ENCODE results near the gene GPR183.

The GPR183 gene

GRCh38 chr13:99335603-99336002, 28.4 kb upstream of the GPR183 start:
- Histone ChIP-seq H2AK5ac (ENCODE audit: low read length, severe bottlenecking) (no peak overlapping the region), H3K23ac (ENCODE audit: low read length in 2 of 2) (no peak overlapping the region), H3K27ac (ENCODE audit: low read length, poor library complexity, severe bottlenecking) (no peak overlapping the region), H4K91ac (ENCODE audit: low read length) (no peak overlapping the region), H3K4me1 (ENCODE audit: control insufficient read depth, insufficient read depth, low read depth, low read length) (peaks cover 2% of the 10 kb centered on the region), H2BK12ac (ENCODE audit: low read length in 2 of 2) (no peak overlapping the region), H2AFZ (ENCODE audit: low read depth, low read length) (no peak overlapping the region), H3K4ac (ENCODE audit: low read depth in 1 of 2, low read length in 2 of 2) (no peak overlapping the region), H3K36me3 (ENCODE audit: control insufficient read depth in 1 of 2, insufficient read depth in 2 of 2, low read depth in 1 of 2, low read length in 2 of 2) (peaks cover 5 to 6% of the 10 kb centered on the region in 2 experiments), H3K18ac (ENCODE audit: low read depth in 1 of 2, low read length in 2 of 2) (no peak overlapping the region), H3K4me2 (ENCODE audit: low read length, poor library complexity, severe bottlenecking) (no peak overlapping the region), H3K27me3 (ENCODE audit: control insufficient read depth in 1 of 2, insufficient read depth in 1 of 2, low read length in 2 of 2) (no peaks in the 10 kb centered on the region), H3K9ac (ENCODE audit: low read length) (no peak overlapping the region), H3K79me1 (replicated peaks; ENCODE audit: low read length, poor library complexity, severe bottlenecking) (peaks cover 8% of the 10 kb centered on the region), H4K8ac (ENCODE audit: low read length) (no peak overlapping the region), H2BK15ac (ENCODE audit: low read depth, poor library complexity, severe bottlenecking) (no peak overlapping the region), H2BK120ac (ENCODE audit: low read depth, low read length) (no peak overlapping the region), H3K9me3 (ENCODE audit: control insufficient read depth, low read length) (no peaks in the 10 kb centered on the region), H2BK5ac (ENCODE audit: low read depth, low read length, poor library complexity, severe bottlenecking) (no peak overlapping the region), H3K4me3 (ENCODE audit: insufficient read depth in 1 of 2, low read depth in 1 of 2, low read length in 2 of 2) (no peak overlapping the region), H3K14ac (ENCODE audit: low read length in 2 of 2) (no peak overlapping the region)
- 83% methylated on average over 2 of the region's 4 CpGs for WGBS
- no peak for DNase-seq

GRCh38 chr13:99335087-99335486, 27.9 kb upstream of the GPR183 start:
- Histone ChIP-seq H2BK12ac (ENCODE audit: low read length in 2 of 2) (no peak overlapping the region), H2BK15ac (ENCODE audit: low read depth, poor library complexity, severe bottlenecking) (no peak overlapping the region), H3K79me1 (replicated peaks; ENCODE audit: low read length, poor library complexity, severe bottlenecking) (peaks cover 8% of the 10 kb centered on the region), H3K4me1 (ENCODE audit: control insufficient read depth, insufficient read depth, low read depth, low read length) (no peaks in the 10 kb centered on the region), H2BK5ac (ENCODE audit: low read depth, low read length, poor library complexity, severe bottlenecking) (no peak overlapping the region), H3K4ac (ENCODE audit: low read depth in 1 of 2, low read length in 2 of 2) (no peak overlapping the region), H3K23ac (ENCODE audit: low read length in 2 of 2) (no peak overlapping the region), H3K14ac (ENCODE audit: low read length in 2 of 2) (no peak overlapping the region), H3K27me3 (ENCODE audit: control insufficient read depth in 1 of 2, insufficient read depth in 1 of 2, low read length in 2 of 2) (no peaks in the 10 kb centered on the region), H3K4me3 (ENCODE audit: insufficient read depth in 1 of 2, low read depth in 1 of 2, low read length in 2 of 2) (no peak overlapping the region), H3K27ac (ENCODE audit: low read length, poor library complexity, severe bottlenecking) (no peak overlapping the region), H3K18ac (ENCODE audit: low read depth in 1 of 2, low read length in 2 of 2) (no peak overlapping the region), H2AFZ (ENCODE audit: low read depth, low read length) (no peak overlapping the region), H2AK5ac (ENCODE audit: low read length, severe bottlenecking) (no peak overlapping the region), H3K36me3 (ENCODE audit: control insufficient read depth in 1 of 2, insufficient read depth in 2 of 2, low read depth in 1 of 2, low read length in 2 of 2) (peaks cover 0 to 3% of the 10 kb centered on the region in 2 experiments), H4K91ac (ENCODE audit: low read length) (no peak overlapping the region), H3K4me2 (ENCODE audit: low read length, poor library complexity, severe bottlenecking) (no peak overlapping the region), H3K9ac (ENCODE audit: low read length) (no peak overlapping the region), H4K8ac (ENCODE audit: low read length) (no peak overlapping the region), H3K9me3 (ENCODE audit: control insufficient read depth, low read length) (no peaks in the 10 kb centered on the region), H2BK120ac (ENCODE audit: low read depth, low read length) (no peak overlapping the region)
- no CpG with 5 or more reads among the region's 2 CpGs for WGBS
- DNase-seq: no peak

GRCh38 chr13:99334221-99334620, 27.0 kb upstream of the GPR183 start:
- Histone ChIP-seq H3K23ac (ENCODE audit: low read length in 2 of 2) (no peak overlapping the region), H4K8ac (ENCODE audit: low read length) (no peak overlapping the region), H3K4me2 (ENCODE audit: low read length, poor library complexity, severe bottlenecking) (no peak overlapping the region), H3K27ac (ENCODE audit: low read length, poor library complexity, severe bottlenecking) (no peak overlapping the region), H4K91ac (ENCODE audit: low read length) (no peak overlapping the region), H2BK120ac (ENCODE audit: low read depth, low read length) (no peak overlapping the region), H2BK5ac (ENCODE audit: low read depth, low read length, poor library complexity, severe bottlenecking) (no peak overlapping the region), H2BK12ac (ENCODE audit: low read length in 2 of 2) (no peak overlapping the region), H3K4me3 (ENCODE audit: insufficient read depth in 1 of 2, low read depth in 1 of 2, low read length in 2 of 2) (no peak overlapping the region), H3K9ac (ENCODE audit: low read length) (no peak overlapping the region), H3K79me1 (replicated peaks; ENCODE audit: low read length, poor library complexity, severe bottlenecking) (peaks cover 8% of the 10 kb centered on the region), H3K4me1 (ENCODE audit: control insufficient read depth, insufficient read depth, low read depth, low read length) (no peaks in the 10 kb centered on the region), H3K18ac (ENCODE audit: low read depth in 1 of 2, low read length in 2 of 2) (no peak overlapping the region), H3K27me3 (ENCODE audit: control insufficient read depth in 1 of 2, insufficient read depth in 1 of 2, low read length in 2 of 2) (no peaks in the 10 kb centered on the region), H3K9me3 (ENCODE audit: control insufficient read depth, low read length) (no peaks in the 10 kb centered on the region), H2AFZ (ENCODE audit: low read depth, low read length) (no peak overlapping the region), H3K36me3 (ENCODE audit: control insufficient read depth in 1 of 2, insufficient read depth in 2 of 2, low read depth in 1 of 2, low read length in 2 of 2) (peaks cover 6% of the 10 kb centered on the region in 2 experiments), H2BK15ac (ENCODE audit: low read depth, poor library complexity, severe bottlenecking) (no peak overlapping the region), H3K14ac (ENCODE audit: low read length in 2 of 2) (no peak overlapping the region), H3K4ac (ENCODE audit: low read depth in 1 of 2, low read length in 2 of 2) (no peak overlapping the region), H2AK5ac (ENCODE audit: low read length, severe bottlenecking) (no peak overlapping the region)
- no peak for DNase-seq
- WGBS: 97% methylated on average over 2 of the region's 3 CpGs

GRCh38 chr13:99332456-99332855, 25.3 kb upstream of the GPR183 start:
- no peak for DNase-seq
- Histone ChIP-seq H3K18ac (ENCODE audit: low read depth in 1 of 2, low read length in 2 of 2) (peak overlapping the region in 1 of 2 experiments; percentile 31), H4K91ac (ENCODE audit: low read length) (peak overlapping the region; percentile 0), H3K4me1 (ENCODE audit: control insufficient read depth, insufficient read depth, low read depth, low read length) (no peaks in the 10 kb centered on the region), H3K4ac (ENCODE audit: low read depth in 1 of 2, low read length in 2 of 2) (no peak overlapping the region), H3K23ac (ENCODE audit: low read length in 2 of 2) (no peak overlapping the region), H3K4me2 (ENCODE audit: low read length, poor library complexity, severe bottlenecking) (no peak overlapping the region), H3K14ac (ENCODE audit: low read length in 2 of 2) (no peak overlapping the region), H2BK12ac (ENCODE audit: low read length in 2 of 2) (peak overlapping the region in 1 of 2 experiments; percentile 4), H3K27ac (ENCODE audit: low read length, poor library complexity, severe bottlenecking) (no peak overlapping the region), H2BK5ac (ENCODE audit: low read depth, low read length, poor library complexity, severe bottlenecking) (no peak overlapping the region), H3K27me3 (ENCODE audit: control insufficient read depth in 1 of 2, insufficient read depth in 1 of 2, low read length in 2 of 2) (no peaks in the 10 kb centered on the region), H2BK120ac (ENCODE audit: low read depth, low read length) (no peak overlapping the region), H4K8ac (ENCODE audit: low read length) (peak overlapping the region; percentile 85), H3K9ac (ENCODE audit: low read length) (no peak overlapping the region), H2BK15ac (ENCODE audit: low read depth, poor library complexity, severe bottlenecking) (no peak overlapping the region), H2AK5ac (ENCODE audit: low read length, severe bottlenecking) (no peak overlapping the region), H3K4me3 (ENCODE audit: insufficient read depth in 1 of 2, low read depth in 1 of 2, low read length in 2 of 2) (no peak overlapping the region), H3K79me1 (replicated peaks; ENCODE audit: low read length, poor library complexity, severe bottlenecking) (peaks cover 1% of the 10 kb centered on the region), H3K9me3 (ENCODE audit: control insufficient read depth, low read length) (no peaks in the 10 kb centered on the region), H2AFZ (ENCODE audit: low read depth, low read length) (no peak overlapping the region), H3K36me3 (ENCODE audit: control insufficient read depth in 1 of 2, insufficient read depth in 2 of 2, low read depth in 1 of 2, low read length in 2 of 2) (peaks cover 6 to 14% of the 10 kb centered on the region in 2 experiments)
- 93% methylated on average over 9 of the region's 9 CpGs for WGBS
